ENCODE measurements around the gene POLK. TPM values are rescaled to one million over a fixed set of nuclear protein-coding genes. Genes with fewer than 3 reads are reported as not detected.

Gene POLK
- total and polyA plus RNA-seq, 10 donors, result 4.1 to 56.6 (median 37.0) TPM

DNA sequence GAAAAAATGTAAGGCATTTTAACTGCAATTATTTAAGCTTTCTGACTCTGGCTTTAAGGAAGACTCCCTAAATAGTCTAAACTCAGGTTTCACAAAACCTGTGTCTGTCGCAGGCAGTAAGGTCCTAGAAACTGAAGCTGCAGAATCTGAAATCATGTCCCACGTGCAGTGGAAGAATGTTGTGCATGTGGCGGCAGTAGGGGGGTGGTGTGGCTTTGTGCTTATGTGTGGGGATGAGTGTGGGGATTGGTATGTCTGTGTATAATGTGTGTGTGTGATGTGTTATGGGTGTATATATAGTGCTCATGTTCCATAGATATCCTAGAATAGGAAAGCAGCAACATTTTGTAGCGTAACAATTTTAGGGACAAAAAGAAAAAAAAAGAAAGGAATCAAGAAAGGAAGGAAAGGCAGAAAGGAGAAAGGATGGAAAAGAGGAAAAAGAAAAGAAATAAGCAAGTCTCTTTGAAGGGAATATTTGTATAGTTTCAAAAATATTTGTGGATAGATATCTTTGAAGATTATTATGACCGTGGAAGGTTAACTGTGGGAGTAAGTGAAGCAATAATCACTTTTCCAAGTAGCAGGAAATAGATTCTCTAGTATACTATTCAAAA lies 106.2 kb downstream of the POLK start:
- Histone ChIP-seq H3K27me3 (replicated peaks in 1 of 7) (no peaks in the 10 kb centered on the region), H3K9me3 (no peaks in the 10 kb centered on the region), H3K4me3 (no peak overlapping the region), H3K4me1 (no peaks in the 10 kb centered on the region), H3K27ac (no peak overlapping the region), H3K36me3 (no peaks in the 10 kb centered on the region)
- TF ChIP-seq, protein P1, sequence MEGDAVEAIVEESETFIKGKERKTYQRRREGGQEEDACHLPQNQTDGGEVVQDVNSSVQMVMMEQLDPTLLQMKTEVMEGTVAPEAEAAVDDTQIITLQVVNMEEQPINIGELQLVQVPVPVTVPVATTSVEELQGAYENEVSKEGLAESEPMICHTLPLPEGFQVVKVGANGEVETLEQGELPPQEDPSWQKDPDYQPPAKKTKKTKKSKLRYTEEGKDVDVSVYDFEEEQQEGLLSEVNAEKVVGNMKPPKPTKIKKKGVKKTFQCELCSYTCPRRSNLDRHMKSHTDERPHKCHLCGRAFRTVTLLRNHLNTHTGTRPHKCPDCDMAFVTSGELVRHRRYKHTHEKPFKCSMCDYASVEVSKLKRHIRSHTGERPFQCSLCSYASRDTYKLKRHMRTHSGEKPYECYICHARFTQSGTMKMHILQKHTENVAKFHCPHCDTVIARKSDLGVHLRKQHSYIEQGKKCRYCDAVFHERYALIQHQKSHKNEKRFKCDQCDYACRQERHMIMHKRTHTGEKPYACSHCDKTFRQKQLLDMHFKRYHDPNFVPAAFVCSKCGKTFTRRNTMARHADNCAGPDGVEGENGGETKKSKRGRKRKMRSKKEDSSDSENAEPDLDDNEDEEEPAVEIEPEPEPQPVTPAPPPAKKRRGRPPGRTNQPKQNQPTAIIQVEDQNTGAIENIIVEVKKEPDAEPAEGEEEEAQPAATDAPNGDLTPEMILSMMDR (IDR thresholded peaks at IDR 0.05 in 8 of 11, conservative IDR thresholded peaks at IDR 0.05 in 3 of 11), result no peak
- TF ChIP-seq POLR2AphosphoS5 (IDR thresholded peaks at IDR 0.05) (no peak), POLR2A (IDR thresholded peaks at IDR 0.05) (no peak)
- DNase-seq, result no peak
- 76 to 93% (median 91%) methylated on average over 5 of the region's 5 CpGs for WGBS, 5 donors
- intact Hi-C loops (cut with DNase I; ENCODE audit: low total_unique reads), result no loop called here

DNA sequence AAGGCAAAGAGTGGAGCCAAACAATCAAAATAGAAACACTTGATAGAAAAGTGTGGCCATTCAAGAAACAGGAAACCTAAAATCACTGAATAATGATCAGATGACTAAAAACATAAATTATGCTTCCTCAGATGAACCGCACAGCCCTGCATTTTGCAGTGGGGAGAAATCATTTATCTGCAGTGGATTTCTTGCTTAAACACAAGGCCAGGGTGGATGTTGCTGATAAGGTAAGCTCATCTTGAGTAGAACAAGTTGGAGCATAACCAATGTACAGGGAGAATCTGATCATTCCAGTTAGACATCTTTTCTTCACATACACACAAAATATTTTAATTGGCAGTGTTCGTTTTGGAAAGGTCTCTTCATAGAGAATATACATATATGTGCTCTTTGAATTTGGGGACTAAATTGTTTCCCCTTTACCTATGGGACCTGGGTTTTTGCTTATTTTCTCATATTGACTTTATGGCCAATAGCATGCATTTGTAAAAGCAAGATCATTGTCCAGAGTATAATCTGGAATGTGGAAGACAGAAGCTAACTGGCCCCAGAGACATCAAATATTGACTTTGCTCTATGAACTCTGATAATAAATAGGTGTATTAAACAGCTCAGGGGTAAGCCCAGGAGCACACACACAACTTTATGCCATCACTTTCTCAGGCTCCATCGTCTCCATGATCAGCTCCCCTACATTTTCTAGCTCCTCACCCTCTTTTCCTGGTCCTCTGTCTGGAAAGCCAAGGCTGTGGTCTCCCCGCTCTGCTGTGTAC lies 108.7 kb downstream of the POLK start:
- Histone ChIP-seq H3K4me1 (no peaks in the 10 kb centered on the region), H3K36me3 (no peaks in the 10 kb centered on the region), H3K27ac (no peak overlapping the region), H3K9me3 (no peaks in the 10 kb centered on the region), H3K27me3 (replicated peaks in 1 of 7) (no peaks in the 10 kb centered on the region), H3K4me3 (no peak overlapping the region)
- no peak for TF ChIP-seq POLR2AphosphoS5 (IDR thresholded peaks at IDR 0.05)
- TF ChIP-seq, protein P1 (IDR thresholded peaks at IDR 0.05 in 8 of 11, conservative IDR thresholded peaks at IDR 0.05 in 3 of 11), result no peak
- no peak for TF ChIP-seq POLR2A (IDR thresholded peaks at IDR 0.05)
- intact Hi-C loops (cut with DNase I; ENCODE audit: low total_unique reads), result no loop called here
- 52 to 67% (median 55%) methylated on average over 4 of the region's 4 CpGs for WGBS, 5 donors
- no peak for DNase-seq

DNA sequence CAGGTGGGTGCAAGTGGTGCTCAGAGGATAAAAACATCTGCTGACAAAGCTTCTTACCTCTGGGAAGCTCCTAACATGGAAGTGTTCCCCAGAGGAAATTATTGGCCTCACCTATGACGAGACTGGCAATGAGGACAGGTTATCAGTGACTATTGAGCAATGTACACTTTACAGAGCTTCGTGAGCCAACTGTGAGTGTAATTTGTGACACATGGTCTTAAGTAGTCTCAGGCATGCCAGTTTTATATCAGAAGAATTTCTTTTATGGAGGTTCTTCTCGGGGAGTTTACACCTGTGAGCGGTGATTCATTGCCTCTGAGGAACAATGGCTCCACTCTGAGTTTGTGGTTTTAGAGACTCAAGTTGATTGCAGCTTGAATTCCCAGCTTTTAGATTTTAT lies 110.9 kb downstream of the POLK start:
- H3K9me3 ChIP-seq, result no peaks in the 10 kb centered on the region
- no peak overlapping the region for H3K4me3 ChIP-seq
- TF ChIP-seq, protein P1 (IDR thresholded peaks at IDR 0.05 in 8 of 11, conservative IDR thresholded peaks at IDR 0.05 in 3 of 11), result no peak
- TF ChIP-seq POLR2AphosphoS5 (IDR thresholded peaks at IDR 0.05) (no peak), POLR2A (IDR thresholded peaks at IDR 0.05) (no peak)
- DNase-seq, result no peak
- no peaks in the 10 kb centered on the region for H3K4me1 ChIP-seq
- WGBS, 5 donors, result 90 to 98% (median 97%) methylated on average over 4 of the region's 4 CpGs
- H3K27ac ChIP-seq, result no peak overlapping the region
- H3K36me3 ChIP-seq, result no peaks in the 10 kb centered on the region
- no peaks in the 10 kb centered on the region for H3K27me3 ChIP-seq (replicated peaks in 1 of 7)
- intact Hi-C loops (cut with DNase I; ENCODE audit: low total_unique reads), result no loop called here

DNA sequence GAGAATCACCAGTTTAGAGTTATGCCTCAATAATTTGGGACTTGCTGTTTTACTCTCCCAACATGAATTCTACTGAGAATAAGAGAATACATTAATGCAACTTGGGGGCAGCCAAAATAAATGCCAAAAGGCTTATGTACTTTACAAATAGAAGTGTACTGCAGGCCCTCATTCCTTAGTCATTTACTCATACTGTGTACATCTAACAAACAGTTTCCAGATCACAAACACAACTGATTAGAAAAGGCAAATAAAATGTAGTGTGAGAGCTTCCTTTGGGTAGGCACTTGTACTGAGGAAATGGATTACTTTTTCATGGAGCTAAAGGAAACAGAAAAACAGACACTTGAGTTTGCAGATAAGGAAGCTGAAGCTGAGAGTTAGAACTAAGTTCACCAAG lies 112.2 kb downstream of the POLK start:
- no peak for DNase-seq
- Histone ChIP-seq H3K4me3 (no peak overlapping the region), H3K27me3 (replicated peaks in 1 of 7) (no peaks in the 10 kb centered on the region), H3K36me3 (no peaks in the 10 kb centered on the region), H3K4me1 (no peaks in the 10 kb centered on the region), H3K27ac (no peak overlapping the region), H3K9me3 (no peaks in the 10 kb centered on the region)
- TF ChIP-seq, protein P1 (IDR thresholded peaks at IDR 0.05 in 8 of 11, conservative IDR thresholded peaks at IDR 0.05 in 3 of 11), result no peak
- TF ChIP-seq POLR2A (IDR thresholded peaks at IDR 0.05) (no peak), POLR2AphosphoS5 (IDR thresholded peaks at IDR 0.05) (no peak)
- intact Hi-C loops (cut with DNase I; ENCODE audit: low total_unique reads), result no loop called here
